Epithelial cell of esophagus (primary cell): ENCODE data around the gene ABCC4.

ENCODE experiments used
- DNase-seq: peaks from one replicate; pipeline ENCODE4 v3.0.0; 2010; ENCODE audit warnings: low read depth
- H3K4me3 ChIP-seq: 2 replicates; pipeline ENCODE4 v1.5.1; 2011; ENCODE audit warnings: mild to moderate bottlenecking, low read length, control low read depth
- CTCF ChIP-seq: IDR thresholded peaks from 2 replicates; pipeline ENCODE4 v1.5.1; 2011; ENCODE audit warnings: low read depth, mild to moderate bottlenecking, low read length, control low read depth, inconsistent platforms; ENCODE audit not compliant: insufficient read depth; ENCODE audit errors: missing control alignments

ABCC4 gene

GRCh38 chr13:95258098-95258497 lies 43.2 kb downstream of the ABCC4 start:
- H3K4me3 ChIP-seq, result no peak overlapping the region
- TF ChIP-seq CTCF, result no peak
- DNase-seq, result no peak

DNA sequence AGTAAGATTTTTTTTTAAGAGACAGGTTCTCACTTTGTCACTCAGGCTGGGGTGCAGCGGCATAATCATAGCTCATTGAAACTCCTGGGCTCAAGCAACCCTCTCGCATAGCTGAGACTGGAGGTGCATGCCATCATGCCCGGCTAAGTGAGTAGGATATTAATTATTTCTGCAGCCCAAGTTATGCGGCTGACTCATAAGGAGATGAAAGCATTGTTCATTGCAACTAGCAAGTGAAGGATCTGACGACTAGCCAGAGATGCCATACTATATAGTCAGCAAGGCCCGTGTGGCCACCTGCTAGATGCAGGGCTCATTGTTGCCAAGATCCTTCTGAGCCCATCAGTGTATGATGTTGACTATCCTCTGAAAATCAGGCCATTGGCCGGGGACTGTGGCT lies 45.2 kb downstream of the ABCC4 start:
- peak; percentile 96 for DNase-seq

DNA sequence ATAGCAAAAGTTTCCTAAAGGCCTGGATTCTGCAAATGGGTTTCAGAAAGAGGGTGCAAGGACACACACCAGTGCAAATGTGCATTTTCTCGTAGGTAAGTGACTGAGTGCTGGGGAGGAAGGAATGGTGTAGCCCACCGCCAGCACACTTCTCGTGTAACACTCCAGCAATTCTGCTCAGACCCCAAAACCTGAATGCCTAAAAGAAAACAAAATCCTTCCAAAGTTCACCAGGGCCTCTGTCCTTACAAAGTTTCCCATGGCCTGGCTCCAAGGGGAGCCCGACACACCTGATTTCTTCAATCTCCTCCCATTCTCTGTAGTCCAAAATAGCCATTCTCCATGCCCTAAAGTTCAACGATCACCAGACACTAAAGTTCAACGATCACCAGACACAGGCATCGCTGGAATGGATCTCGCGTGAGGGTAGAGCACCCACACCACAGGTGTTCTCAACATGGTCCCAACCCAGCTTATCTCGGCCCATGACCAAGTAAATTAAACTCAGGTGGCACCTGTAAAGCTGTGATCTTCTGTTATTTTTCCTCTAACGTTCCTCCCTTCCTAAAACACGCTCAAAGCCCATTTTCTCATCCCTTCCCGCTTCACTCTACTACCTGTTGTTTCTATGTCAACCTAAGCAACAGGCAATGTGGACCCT lies 46.0 kb downstream of the ABCC4 start:
- H3K4me3 ChIP-seq, result no peak overlapping the region
- DNase-seq, result no peak
- no peak for TF ChIP-seq CTCF

More for the DNA sequence above, 45.2 kb downstream of the ABCC4 start:
- H3K4me3 ChIP-seq, result no peak overlapping the region
- TF ChIP-seq CTCF, result no peak

DNA sequence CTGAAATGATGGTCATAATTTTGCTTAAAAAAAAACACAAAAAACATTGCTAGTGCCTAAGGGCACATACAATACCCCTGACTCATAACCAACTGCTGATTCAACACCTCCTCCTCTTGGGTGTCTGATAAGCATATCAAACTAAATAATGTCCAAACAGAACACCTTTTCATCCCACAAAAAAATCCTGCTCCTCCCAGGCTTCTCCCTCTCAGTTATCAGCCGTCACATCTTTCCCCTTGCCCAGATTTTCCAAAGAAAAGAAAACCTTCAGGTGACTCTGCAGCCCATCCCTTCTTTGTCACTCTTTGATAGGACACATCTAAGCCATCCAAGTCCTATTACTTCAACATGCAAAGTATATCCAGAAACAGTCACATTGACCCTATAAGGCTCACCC lies 46.9 kb downstream of the ABCC4 start:
- H3K4me3 ChIP-seq, result no peak overlapping the region
- DNase-seq, result peak; percentile 53
- no peak for TF ChIP-seq CTCF

DNA sequence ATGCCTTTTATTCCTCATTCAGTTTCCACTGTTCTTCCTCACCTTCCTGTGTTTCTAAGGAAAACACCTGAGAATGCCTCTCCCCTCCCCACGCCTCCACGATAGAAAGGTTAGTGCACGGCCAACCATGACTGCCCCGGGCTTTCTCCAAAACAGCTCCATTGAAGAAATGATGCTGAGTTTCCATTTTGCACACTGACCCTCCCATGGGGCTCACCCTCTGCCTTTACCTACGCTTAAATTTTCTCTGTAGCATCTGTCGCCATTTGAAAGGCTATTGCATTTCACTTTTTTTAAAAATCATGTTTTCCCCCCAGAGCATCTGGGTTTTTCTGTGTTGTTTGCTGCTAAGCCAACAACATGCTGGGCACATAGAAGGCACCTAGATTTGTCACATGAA lies 48.2 kb downstream of the ABCC4 start:
- DNase-seq, result no peak
- no peak overlapping the region for H3K4me3 ChIP-seq
- TF ChIP-seq CTCF, result no peak

DNA sequence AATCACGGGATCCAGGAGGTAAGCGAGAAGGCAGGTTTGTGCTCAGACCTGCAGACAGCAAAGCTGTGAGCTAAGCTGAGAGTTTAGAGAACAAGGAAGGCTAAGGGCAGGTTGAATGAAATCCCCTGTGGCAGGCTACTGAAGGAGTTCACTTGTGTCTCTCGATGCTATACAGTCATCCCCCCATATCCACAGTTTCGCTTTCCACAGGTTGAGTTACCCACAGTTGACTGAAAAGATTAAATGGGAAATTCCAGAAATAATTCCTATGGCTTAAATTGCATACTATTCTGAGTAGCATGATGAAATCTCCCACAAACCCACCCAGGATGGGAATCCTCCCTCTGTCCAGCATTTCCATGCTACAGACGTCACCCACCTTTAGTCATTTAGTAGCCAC lies 49.6 kb downstream of the ABCC4 start:
- no peak overlapping the region for H3K4me3 ChIP-seq
- no peak for TF ChIP-seq CTCF
- DNase-seq, result no peak

DNA sequence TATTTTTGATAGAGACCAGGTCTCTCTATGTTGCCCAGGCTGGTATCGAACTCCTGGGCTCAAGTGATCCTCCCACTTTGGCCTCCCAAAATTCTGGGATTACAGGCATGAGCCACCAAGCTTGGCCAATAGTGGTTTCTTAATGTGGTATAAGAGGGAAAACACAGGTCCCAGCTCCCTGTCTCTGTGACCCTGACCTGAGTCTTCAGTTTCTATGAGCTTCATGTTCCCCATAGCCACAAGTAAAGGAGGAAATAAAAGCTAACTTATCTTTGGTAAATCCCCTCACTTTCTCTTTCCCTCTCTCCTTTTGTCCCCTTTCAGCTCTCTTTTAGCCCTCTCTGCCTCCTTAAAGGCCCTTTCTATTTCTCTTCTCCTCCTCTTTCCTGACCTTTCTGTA lies 50.3 kb downstream of the ABCC4 start:
- TF ChIP-seq CTCF, result no peak
- H3K4me3 ChIP-seq, result no peak overlapping the region
- no peak for DNase-seq
